HG03354 (cell line): ENCODE data around the gene NHSL1.

Experiments
- ATAC-seq: cut with Tn5 transposase; IDR thresholded peaks from one replicate; pipeline ENCODE4 v1.9.1; 2021; ENCODE audit warnings: mild to moderate bottlenecking; ENCODE audit not compliant: unreplicated experiment, poor library complexity, severe bottlenecking

NHSL1 gene

GRCh38 chr6:138526822-138527235 is 27.5 kb upstream of the NHSL1 start:
- ATAC-seq, result no peak

GRCh38 chr6:138525355-138525754 is 26.1 kb upstream of the NHSL1 start:
- no peak for ATAC-seq

- no peak for ATAC-seq
These were observed 25.2 kb upstream of the NHSL1 start for GRCh38 chr6:138524526-138524925.

- ATAC-seq, result no peak
These were observed 24.3 kb upstream of the NHSL1 start for GRCh38 chr6:138523347-138524210.

- no peak for ATAC-seq
These were observed 23.3 kb upstream of the NHSL1 start for GRCh38 chr6:138522611-138523010.

GRCh38 chr6:138521790-138522189 is 22.5 kb upstream of the NHSL1 start:
- ATAC-seq, result no peak

- ATAC-seq, result no peak
These were observed 21.2 kb upstream of the NHSL1 start for GRCh38 chr6:138520463-138520862.

- ATAC-seq, result peak; percentile 44
These were observed 18.8 kb upstream of the NHSL1 start for GRCh38 chr6:138518054-138518453.

GRCh38 chr6:138517635-138518034 is 18.3 kb upstream of the NHSL1 start:
- peak; percentile 90 for ATAC-seq

- no peak for ATAC-seq
These were observed 16.5 kb upstream of the NHSL1 start for GRCh38 chr6:138515657-138516248.

GRCh38 chr6:138514860-138515540 is 15.7 kb upstream of the NHSL1 start:
- no peak for ATAC-seq

- ATAC-seq, result no peak
These were observed 13.3 kb upstream of the NHSL1 start for GRCh38 chr6:138512609-138513008.

GRCh38 chr6:138510093-138510492 is 10.8 kb upstream of the NHSL1 start:
- ATAC-seq, result no peak

- ATAC-seq, result no peak
These were observed 10.1 kb upstream of the NHSL1 start for GRCh38 chr6:138509371-138509770.

- no peak for ATAC-seq
These were observed 9.3 kb upstream of the NHSL1 start for GRCh38 chr6:138508676-138508988.

- no peak for ATAC-seq
These were observed 8.8 kb upstream of the NHSL1 start for GRCh38 chr6:138507977-138508675.

- ATAC-seq, result no peak
These were observed 5.7 kb upstream of the NHSL1 start for GRCh38 chr6:138504764-138505689.

- no peak for ATAC-seq
These were observed 4.8 kb upstream of the NHSL1 start for GRCh38 chr6:138503881-138504680.

GRCh38 chr6:138502546-138502945 is 3.3 kb upstream of the NHSL1 start:
- no peak for ATAC-seq
